GM12878 (cell line): ENCODE data around the gene C10orf67.
"Not testable (repeated sequence)": the region's sequence is repeated elsewhere in the genome, so short reads cannot be mapped to it uniquely, and the experiment has no call there.

Experiments used
- BCL11A ChIP-seq: IDR thresholded peaks from 2 replicates; pipeline ENCODE4 v1.6.1; 2011; ENCODE audit warnings: low read depth, low read length
- BMI1 ChIP-seq: fragments of 450-650 bp; IDR thresholded peaks from 2 replicates; pipeline ENCODE4 v1.6.1; 2016; ENCODE audit warnings: mild to moderate bottlenecking, moderate library complexity, borderline replicate concordance
- EP300 ChIP-seq, 2 experiments: fragments of 150-350 bp in 1 of 2; IDR thresholded peaks; 2 replicates each; pipeline ENCODE4 v1.6.1; 2011 to 2012; ENCODE audit warnings: low read depth in 2 of 2, low read length in 2 of 2, borderline replicate concordance in 1 of 2, improper control_type of control experiment in 1 of 2, inconsistent platforms in 1 of 2; ENCODE audit not compliant: control insufficient read depth in 1 of 2
- POLR2A ChIP-seq: IDR thresholded peaks from 2 replicates; pipeline ENCODE4 v1.6.1; 2011; ENCODE audit warnings: low read depth, mild to moderate bottlenecking, low read length
- SIX5 ChIP-seq: IDR thresholded peaks from 2 replicates; pipeline ENCODE4 v1.6.1; 2011; ENCODE audit warnings: mild to moderate bottlenecking, low read depth, low read length, moderate library complexity; ENCODE audit not compliant: severe bottlenecking
- SMAD1 ChIP-seq: fragments of 450-650 bp; IDR thresholded peaks from 2 replicates; pipeline ENCODE4 v1.6.1; 2018; ENCODE audit warnings: mild to moderate bottlenecking, low read depth; ENCODE audit not compliant: partially characterized antibody
- ZNF207 ChIP-seq: fragments of 450-650 bp; IDR thresholded peaks from 2 replicates; pipeline ENCODE4 v1.6.1; 2014; ENCODE audit warnings: antibody characterized with exemption, mild to moderate bottlenecking, borderline replicate concordance
- TF ChIP-seq, protein P1 (sequence below): IDR thresholded peaks from 2 replicates; pipeline ENCODE4 v1.6.1; 2012; ENCODE audit warnings: low read depth, low read length, improper control_type of control experiment
- TF ChIP-seq, protein P2 (sequence below), 3 experiments: IDR thresholded peaks in 2 of 3; conservative IDR thresholded peaks in 1 of 3; 2 replicates each; pipeline ENCODE4 v1.5.1; 2011; ENCODE audit warnings: low read depth in 3 of 3, low read length in 3 of 3, mild to moderate bottlenecking in 3 of 3, control low read depth in 2 of 3, moderate library complexity in 2 of 3, inconsistent platforms in 1 of 3, mixed read lengths in 1 of 3; ENCODE audit not compliant: control insufficient read depth in 2 of 3, insufficient read depth in 1 of 3; ENCODE audit errors: extremely low read depth in 1 of 3
- TF ChIP-seq, protein P3 (sequence below): IDR thresholded peaks from 2 replicates; pipeline ENCODE4 v1.6.1; 2011; ENCODE audit warnings: borderline replicate concordance, low read depth, mild to moderate bottlenecking, moderate library complexity, low read length; ENCODE audit not compliant: insufficient read depth, poor library complexity, severe bottlenecking

DNA sequence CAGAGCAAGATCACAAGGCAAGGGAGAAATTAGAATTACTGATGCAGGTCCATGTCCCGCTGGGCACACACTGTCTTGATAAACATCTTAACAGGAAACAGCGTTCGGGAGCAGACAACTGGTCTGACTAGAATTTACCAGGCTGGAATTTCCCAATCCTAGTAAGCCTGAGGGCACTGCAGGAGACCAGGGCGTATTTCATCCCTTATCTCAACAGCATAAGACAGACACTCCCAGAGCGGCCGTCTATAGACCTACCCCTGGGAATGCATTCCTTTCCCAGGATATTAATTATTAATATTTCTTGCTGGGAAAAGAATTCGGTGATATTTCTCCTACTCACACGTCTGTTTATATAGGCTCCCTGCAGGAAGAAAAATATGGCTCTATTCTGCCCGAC lies 70.4 kb downstream of the C10orf67 start:
- TF ChIP-seq ZNF207; BCL11A; SMAD1; EP300 (IDR thresholded peaks at IDR 0.05; ENCODE audit: borderline replicate concordance in 1 of 2, control insufficient read depth in 1 of 2, low read depth in 2 of 2, low read length in 2 of 2); POLR2A; BMI1; SIX5: not testable (repeated sequence)
- TF ChIP-seq, protein P1, sequence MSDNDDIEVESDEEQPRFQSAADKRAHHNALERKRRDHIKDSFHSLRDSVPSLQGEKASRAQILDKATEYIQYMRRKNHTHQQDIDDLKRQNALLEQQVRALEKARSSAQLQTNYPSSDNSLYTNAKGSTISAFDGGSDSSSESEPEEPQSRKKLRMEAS = not testable (repeated sequence)
- TF ChIP-seq, protein P2, sequence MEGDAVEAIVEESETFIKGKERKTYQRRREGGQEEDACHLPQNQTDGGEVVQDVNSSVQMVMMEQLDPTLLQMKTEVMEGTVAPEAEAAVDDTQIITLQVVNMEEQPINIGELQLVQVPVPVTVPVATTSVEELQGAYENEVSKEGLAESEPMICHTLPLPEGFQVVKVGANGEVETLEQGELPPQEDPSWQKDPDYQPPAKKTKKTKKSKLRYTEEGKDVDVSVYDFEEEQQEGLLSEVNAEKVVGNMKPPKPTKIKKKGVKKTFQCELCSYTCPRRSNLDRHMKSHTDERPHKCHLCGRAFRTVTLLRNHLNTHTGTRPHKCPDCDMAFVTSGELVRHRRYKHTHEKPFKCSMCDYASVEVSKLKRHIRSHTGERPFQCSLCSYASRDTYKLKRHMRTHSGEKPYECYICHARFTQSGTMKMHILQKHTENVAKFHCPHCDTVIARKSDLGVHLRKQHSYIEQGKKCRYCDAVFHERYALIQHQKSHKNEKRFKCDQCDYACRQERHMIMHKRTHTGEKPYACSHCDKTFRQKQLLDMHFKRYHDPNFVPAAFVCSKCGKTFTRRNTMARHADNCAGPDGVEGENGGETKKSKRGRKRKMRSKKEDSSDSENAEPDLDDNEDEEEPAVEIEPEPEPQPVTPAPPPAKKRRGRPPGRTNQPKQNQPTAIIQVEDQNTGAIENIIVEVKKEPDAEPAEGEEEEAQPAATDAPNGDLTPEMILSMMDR (IDR thresholded peaks at IDR 0.05 in 2 of 3, conservative IDR thresholded peaks at IDR 0.05 in 1 of 3; ENCODE audit: control insufficient read depth in 2 of 3, extremely low read depth in 1 of 3, insufficient read depth in 1 of 3, low read depth in 3 of 3, low read length in 3 of 3) = not testable (repeated sequence)
- TF ChIP-seq, protein P3, sequence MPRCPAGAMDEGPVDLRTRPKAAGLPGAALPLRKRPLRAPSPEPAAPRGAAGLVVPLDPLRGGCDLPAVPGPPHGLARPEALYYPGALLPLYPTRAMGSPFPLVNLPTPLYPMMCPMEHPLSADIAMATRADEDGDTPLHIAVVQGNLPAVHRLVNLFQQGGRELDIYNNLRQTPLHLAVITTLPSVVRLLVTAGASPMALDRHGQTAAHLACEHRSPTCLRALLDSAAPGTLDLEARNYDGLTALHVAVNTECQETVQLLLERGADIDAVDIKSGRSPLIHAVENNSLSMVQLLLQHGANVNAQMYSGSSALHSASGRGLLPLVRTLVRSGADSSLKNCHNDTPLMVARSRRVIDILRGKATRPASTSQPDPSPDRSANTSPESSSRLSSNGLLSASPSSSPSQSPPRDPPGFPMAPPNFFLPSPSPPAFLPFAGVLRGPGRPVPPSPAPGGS = not testable (repeated sequence)
